Loucy (cell line): ENCODE measurements around the gene CCDC167.

Source experiments
- H2AFZ ChIP-seq: fragments of 200-600 bp; sonication (generic); 2 replicates; pipeline ENCODE4 v1.6.0; 2016; ENCODE audit warnings: antibody characterized with exemption, mild to moderate bottlenecking, low read length, moderate library complexity
- H3F3A ChIP-seq: fragments of 200-600 bp; 2 replicates; pipeline ENCODE4 v1.6.0; 2016; ENCODE audit warnings: antibody characterized with exemption, low read depth, mild to moderate bottlenecking
- H3K27me3 ChIP-seq: fragments of 200-600 bp; sonication (generic); 2 replicates; pipeline ENCODE4 v1.6.1; 2014; ENCODE audit warnings: low read length, mild to moderate bottlenecking; ENCODE audit not compliant: insufficient read depth, poor library complexity, severe bottlenecking
- H3K36me3 ChIP-seq: fragments of 200-600 bp; sonication (generic); 2 replicates; pipeline ENCODE4 v1.6.1; 2016; ENCODE audit warnings: low read length; ENCODE audit not compliant: insufficient read depth
- H3K4me1 ChIP-seq: fragments of 200-600 bp; sonication (generic); 2 replicates; pipeline ENCODE4 v1.5.1; 2014; ENCODE audit warnings: low read length, mild to moderate bottlenecking; ENCODE audit not compliant: insufficient read depth, poor library complexity, severe bottlenecking
- H3K4me2 ChIP-seq: fragments of 200-600 bp; sonication (generic); 2 replicates; pipeline ENCODE4 v1.6.0; 2014; ENCODE audit warnings: antibody characterized with exemption, low read length, low read depth, mild to moderate bottlenecking; ENCODE audit not compliant: poor library complexity, severe bottlenecking
- H3K4me3 ChIP-seq: fragments of 200-600 bp; sonication (generic); 2 replicates; pipeline ENCODE4 v1.5.1; 2014; ENCODE audit warnings: low read length, mild to moderate bottlenecking, mixed read lengths; ENCODE audit not compliant: poor library complexity, severe bottlenecking
- H3K79me2 ChIP-seq: fragments of 200-600 bp; sonication (generic); 2 replicates; pipeline ENCODE4 v1.6.1; 2014; ENCODE audit warnings: low read length; ENCODE audit not compliant: insufficient read depth
- H3K9ac ChIP-seq: fragments of 200-600 bp; sonication (generic); 2 replicates; pipeline ENCODE4 v1.6.0; 2014; ENCODE audit warnings: mild to moderate bottlenecking, low read depth, low read length, moderate library complexity; ENCODE audit not compliant: poor library complexity, severe bottlenecking
- H3K9me2 ChIP-seq: fragments of 200-600 bp; sonication (generic); replicated peaks from 2 replicates; pipeline ENCODE4 v1.6.1; 2016; ENCODE audit warnings: low read depth, low read length, mixed read lengths
- H3K9me3 ChIP-seq: fragments of 200-600 bp; sonication (generic); 2 replicates; pipeline ENCODE4 v1.6.1; 2014; ENCODE audit warnings: mild to moderate bottlenecking, antibody characterized with exemption, low read length, low read depth; ENCODE audit not compliant: insufficient read depth
- H4K20me1 ChIP-seq: fragments of 200-600 bp; sonication (generic); 2 replicates; pipeline ENCODE4 v1.6.0; 2014; ENCODE audit warnings: antibody characterized with exemption, low read length, mild to moderate bottlenecking; ENCODE audit not compliant: insufficient read depth, poor library complexity, severe bottlenecking
- EZH2phosphoT487 ChIP-seq: fragments of 200-600 bp; IDR thresholded peaks from 2 replicates; pipeline ENCODE4 v1.6.1; 2018; ENCODE audit warnings: antibody characterized with exemption, mild to moderate bottlenecking, moderate library complexity, borderline replicate concordance
- TF ChIP-seq, protein P1 (sequence below): fragments of 200-600 bp; sonication (generic); conservative IDR thresholded peaks from 2 replicates; pipeline ENCODE4 v1.5.1; 2014; ENCODE audit warnings: mild to moderate bottlenecking, antibody characterized with exemption, low read length

CCDC167 gene

GRCh38 chr6:37479266-37479854 is 20.3 kb downstream of the CCDC167 start:
- Histone ChIP-seq H3K9me2 (no peaks in the 10 kb centered on the region), H3K36me3 (peaks cover 95% of the 10 kb centered on the region; the same call in 1 of the 2 replicates), H3F3A (no peaks in the 10 kb centered on the region), H2AFZ (no peak overlapping the region), H3K4me1 (no peaks in the 10 kb centered on the region), H3K27me3 (no peaks in the 10 kb centered on the region), H3K9me3 (no peaks in the 10 kb centered on the region), H3K9ac (no peak overlapping the region), H4K20me1 (peaks cover 4% of the 10 kb centered on the region), H3K4me3 (no peak overlapping the region), H3K79me2 (no peaks in the 10 kb centered on the region), H3K4me2 (no peak overlapping the region)
- no peak for TF ChIP-seq EZH2phosphoT487
- TF ChIP-seq, protein P1, sequence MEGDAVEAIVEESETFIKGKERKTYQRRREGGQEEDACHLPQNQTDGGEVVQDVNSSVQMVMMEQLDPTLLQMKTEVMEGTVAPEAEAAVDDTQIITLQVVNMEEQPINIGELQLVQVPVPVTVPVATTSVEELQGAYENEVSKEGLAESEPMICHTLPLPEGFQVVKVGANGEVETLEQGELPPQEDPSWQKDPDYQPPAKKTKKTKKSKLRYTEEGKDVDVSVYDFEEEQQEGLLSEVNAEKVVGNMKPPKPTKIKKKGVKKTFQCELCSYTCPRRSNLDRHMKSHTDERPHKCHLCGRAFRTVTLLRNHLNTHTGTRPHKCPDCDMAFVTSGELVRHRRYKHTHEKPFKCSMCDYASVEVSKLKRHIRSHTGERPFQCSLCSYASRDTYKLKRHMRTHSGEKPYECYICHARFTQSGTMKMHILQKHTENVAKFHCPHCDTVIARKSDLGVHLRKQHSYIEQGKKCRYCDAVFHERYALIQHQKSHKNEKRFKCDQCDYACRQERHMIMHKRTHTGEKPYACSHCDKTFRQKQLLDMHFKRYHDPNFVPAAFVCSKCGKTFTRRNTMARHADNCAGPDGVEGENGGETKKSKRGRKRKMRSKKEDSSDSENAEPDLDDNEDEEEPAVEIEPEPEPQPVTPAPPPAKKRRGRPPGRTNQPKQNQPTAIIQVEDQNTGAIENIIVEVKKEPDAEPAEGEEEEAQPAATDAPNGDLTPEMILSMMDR = no peak

- no peak overlapping the region for H3K4me3 ChIP-seq
- no peaks in the 10 kb centered on the region for H3F3A ChIP-seq
- H2AFZ ChIP-seq = no peak overlapping the region
- TF ChIP-seq, protein P1 = no peak
- TF ChIP-seq EZH2phosphoT487 = no peak
- H3K27me3 ChIP-seq = no peaks in the 10 kb centered on the region
- H3K9ac ChIP-seq = no peak overlapping the region
- H3K9me2 ChIP-seq = no peaks in the 10 kb centered on the region
- no peaks in the 10 kb centered on the region for H3K4me1 ChIP-seq
- H3K36me3 ChIP-seq = peaks cover 98% of the 10 kb centered on the region; the same call in 1 of the 2 replicates
- no peaks in the 10 kb centered on the region for H3K79me2 ChIP-seq
- H3K4me2 ChIP-seq = no peak overlapping the region
- H4K20me1 ChIP-seq = peaks cover under 1% of the 10 kb centered on the region
- no peaks in the 10 kb centered on the region for H3K9me3 ChIP-seq
Measured at GRCh38 chr6:37478827-37479226, 20.9 kb downstream of the CCDC167 start.

GRCh38 chr6:37477656-37478435 is 21.8 kb downstream of the CCDC167 start:
- Histone ChIP-seq H3K9ac (no peak overlapping the region), H3K9me2 (no peaks in the 10 kb centered on the region), H3K79me2 (no peaks in the 10 kb centered on the region), H4K20me1 (no peaks in the 10 kb centered on the region), H3K27me3 (no peaks in the 10 kb centered on the region), H3F3A (no peaks in the 10 kb centered on the region), H3K4me1 (no peaks in the 10 kb centered on the region), H3K9me3 (no peaks in the 10 kb centered on the region), H3K4me2 (no peak overlapping the region), H2AFZ (no peak overlapping the region), H3K4me3 (no peak overlapping the region), H3K36me3 (peaks cover 98% of the 10 kb centered on the region; the same call in 1 of the 2 replicates)
- no peak for TF ChIP-seq EZH2phosphoT487
- TF ChIP-seq, protein P1 = no peak
